Spinal cord (tissue), 10 donors: ENCODE measurements around the gene LAG3. TPM values are rescaled to one million over a fixed set of nuclear protein-coding genes. Genes with fewer than 3 reads are reported as not detected.

Source experiments
- DNase-seq, 6 donors: peaks; one replicate each; pipeline versions ENCODE4 v3.0.0 to v3.0.0-alpha.2; 2013 to 2015; ENCODE audit warnings: low spot score in 6 of 6, low read depth in 4 of 6
- H3K27ac ChIP-seq: one replicate; pipeline ENCODE4 v1.5.1; 2013; ENCODE audit warnings: low read depth, low read length, control low read depth
- H3K27me3 ChIP-seq: one replicate; pipeline ENCODE4 v1.6.1; 2013; ENCODE audit warnings: low read length; ENCODE audit not compliant: control insufficient read depth, insufficient read depth
- H3K36me3 ChIP-seq: one replicate; pipeline ENCODE4 v1.6.1; 2013; ENCODE audit warnings: low read length; ENCODE audit not compliant: control insufficient read depth, insufficient read depth
- H3K4me1 ChIP-seq: one replicate; pipeline ENCODE4 v1.6.1; 2013; ENCODE audit warnings: low read length; ENCODE audit not compliant: control insufficient read depth, insufficient read depth
- H3K4me3 ChIP-seq: one replicate; pipeline ENCODE4 v1.5.1; 2013; ENCODE audit warnings: low read depth, low read length, control low read depth
- H3K9me3 ChIP-seq: one replicate; pipeline ENCODE4 v1.6.1; 2013; ENCODE audit warnings: low read length; ENCODE audit not compliant: control insufficient read depth, insufficient read depth
- WGBS: methylation state at CpG from one replicate; pipeline ENCODE4 v1.1.5; 2013; ENCODE audit warnings: missing lambda C conversion rate; ENCODE audit not compliant: insufficient coverage; 5-methylcytosine and 5-hydroxymethylcytosine counted together
- polyA plus RNA-seq, 2 donors: library from polyadenylated mRNA; unstranded; fragments of 120-200 nt; gene quantifications; one replicate each; pipeline ENCODE4 v1.2.1, GENCODE V29; 2013; ENCODE audit not compliant: insufficient read length in 2 of 2
- total RNA-seq, 2 donors: library from RNA; depleted of rRNA in 1 of 2; stranded (reverse); fragments of 120-200 nt in 1 of 2; fragments of >200 nt in 1 of 2; gene quantifications; one replicate each; pipeline versions ENCODE4 v1.2.3 to v1.2.4, GENCODE V29; 2013 to 2014
- donor health status: healthy.

Gene LAG3
- total and polyA plus RNA-seq, 4 donors: 0.33 to 1.6 (median 0.93) TPM; not detected in 1

DNA sequence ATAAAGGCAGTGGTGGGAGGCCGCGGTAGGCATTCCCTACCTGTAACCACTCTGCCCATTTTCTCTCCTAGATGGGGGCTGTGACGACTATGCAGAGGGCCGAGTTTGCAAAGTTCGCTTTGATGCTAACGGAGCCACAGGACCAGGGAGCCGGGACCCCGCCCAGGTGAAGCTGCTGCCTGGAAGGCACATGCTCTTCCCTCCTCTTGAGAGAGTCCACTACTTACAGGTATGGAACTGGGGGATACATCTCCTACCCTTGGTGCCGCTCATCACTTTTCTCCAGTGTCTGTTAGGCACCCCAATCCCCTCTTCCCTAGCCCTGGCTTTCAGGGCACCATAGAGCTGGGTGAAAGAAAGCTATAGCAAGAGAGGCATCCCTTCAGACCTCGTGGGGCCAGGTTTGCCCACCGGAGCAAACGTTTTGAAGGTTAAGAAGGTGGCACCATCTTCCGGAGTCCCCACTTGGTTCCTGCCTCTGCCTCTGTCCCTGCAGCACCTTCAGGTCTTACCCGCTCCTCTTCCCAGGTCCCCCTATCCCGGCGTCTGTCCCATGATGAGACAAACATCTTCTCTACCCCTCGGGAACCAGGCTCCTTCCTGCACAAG, 53.9 kb downstream of the LAG3 start:
- H3K36me3 ChIP-seq: peaks cover 54% of the 10 kb centered on the region
- no peak overlapping the region for H3K4me3 ChIP-seq
- H3K4me1 ChIP-seq: peaks cover 85% of the 10 kb centered on the region
- H3K27me3 ChIP-seq: no peaks in the 10 kb centered on the region
- no peaks in the 10 kb centered on the region for H3K9me3 ChIP-seq
- DNase-seq: no peak
- 77% methylated on average over 14 of the region's 17 CpGs for WGBS
- no peak overlapping the region for H3K27ac ChIP-seq

DNA sequence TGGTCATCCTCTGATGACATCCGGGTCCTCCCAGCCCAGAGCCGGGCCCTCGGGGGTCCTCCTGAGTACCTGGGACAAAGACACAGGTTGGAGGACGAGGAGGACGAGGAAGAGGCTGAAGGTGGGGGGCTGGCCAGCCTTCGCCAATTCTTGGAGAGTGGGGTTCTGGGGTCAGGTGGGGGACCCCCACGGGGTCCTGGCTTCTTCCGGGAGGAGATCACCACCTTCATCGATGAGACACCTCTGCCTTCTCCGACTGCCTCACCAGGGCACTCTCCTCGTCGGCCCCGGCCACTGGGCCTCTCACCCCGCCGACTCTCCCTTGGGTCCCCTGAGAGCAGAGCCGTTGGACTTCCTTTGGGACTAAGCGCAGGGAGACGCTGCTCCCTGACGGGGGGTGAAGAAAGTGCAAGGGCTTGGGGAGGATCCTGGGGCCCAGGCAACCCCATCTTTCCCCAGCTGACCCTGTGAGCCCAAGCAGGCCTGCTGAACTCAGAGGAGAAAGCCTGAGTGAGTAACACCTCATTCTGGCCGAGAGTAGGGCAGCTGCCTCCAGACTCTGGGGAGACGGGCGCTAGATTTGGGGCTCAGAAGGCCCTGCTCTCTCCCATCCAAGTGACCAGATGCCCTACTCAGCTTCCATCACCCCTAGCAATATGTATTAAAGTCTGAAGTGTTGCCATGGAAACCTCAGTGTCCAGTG, 54.6 kb downstream of the LAG3 start:
- DNase-seq: no peak
- Histone ChIP-seq H3K4me3 (no peak overlapping the region), H3K27me3 (no peaks in the 10 kb centered on the region), H3K4me1 (peaks cover 81% of the 10 kb centered on the region), H3K27ac (peak overlapping the region; percentile 63), H3K36me3 (peaks cover 60% of the 10 kb centered on the region), H3K9me3 (no peaks in the 10 kb centered on the region)
- WGBS: 84% methylated on average over 19 of the region's 22 CpGs

DNA sequence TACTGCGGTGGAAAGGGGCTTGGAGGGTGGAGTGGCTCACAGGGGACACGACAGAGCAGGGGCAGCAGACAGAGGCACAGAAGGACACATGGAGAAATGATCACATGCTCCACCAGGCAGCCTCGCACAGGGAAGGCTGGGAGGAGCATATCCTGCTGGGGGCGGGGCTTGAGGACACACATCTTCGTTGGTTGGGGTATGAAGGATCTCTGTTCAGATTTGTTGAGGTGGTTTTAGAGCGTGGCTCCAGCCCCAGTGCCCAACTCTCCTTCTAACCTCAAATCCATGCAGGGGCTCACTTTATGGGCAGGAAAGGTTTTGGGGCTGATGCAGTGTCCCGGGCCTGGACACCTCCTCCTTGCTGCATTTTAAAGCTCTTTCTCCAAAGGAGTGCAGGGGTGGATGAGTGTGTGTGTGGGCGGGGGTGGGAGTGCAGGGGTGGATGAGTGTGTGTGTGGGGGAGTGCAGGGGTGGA, 55.2 kb downstream of the LAG3 start:
- DNase-seq: peak in 4 of 6 donors; percentile 51 to 96 (median 82)
- Histone ChIP-seq H3K27me3 (no peaks in the 10 kb centered on the region), H3K36me3 (peaks cover 65% of the 10 kb centered on the region), H3K9me3 (no peaks in the 10 kb centered on the region), H3K27ac (peak overlapping the region; percentile 63), H3K4me1 (peaks cover 75% of the 10 kb centered on the region), H3K4me3 (no peak overlapping the region)
- 5% methylated on average over 3 of the region's 8 CpGs for WGBS

Other genes starting within 250 kb of the LAG3 start
- 1,000 to 10,000 TPM; 1,774 to 2,778 TPM for gene GAPDH, start 238.0 kb upstream of the LAG3 start, total RNA-seq
- gene GAPDH, start 238.0 kb upstream of the LAG3 start, polyA plus RNA-seq: 1,000 to 10,000 TPM; 3,263 to 3,295 TPM
- gene IFFO1, start 216.5 kb upstream of the LAG3 start, total RNA-seq: 10 to 100 TPM in 1 of 2 donors, 1 to 10 TPM in 1; 8.4 to 15.8 TPM
- gene IFFO1, start 216.5 kb upstream of the LAG3 start, polyA plus RNA-seq: 10 to 100 TPM; 26.4 to 35.6 TPM
- gene NOP2, start 204.2 kb upstream of the LAG3 start, total RNA-seq: 10 to 100 TPM in 1 of 2 donors, 1 to 10 TPM in 1; 8.0 to 22.2 TPM
- 10 to 100 TPM; 24.5 to 33.7 TPM for gene NOP2, start 204.2 kb upstream of the LAG3 start, polyA plus RNA-seq
- gene CHD4, start 165.1 kb upstream of the LAG3 start, total RNA-seq: 100 to 1,000 TPM; 179 to 185 TPM
- gene CHD4, start 165.1 kb upstream of the LAG3 start, polyA plus RNA-seq: 100 to 1,000 TPM; 177 to 185 TPM
- gene LPAR5, start 136.6 kb upstream of the LAG3 start, total RNA-seq: 1 to 10 TPM; 2.5 to 3.5 TPM
- 1 to 10 TPM; 6.0 to 9.1 TPM for gene LPAR5, start 136.6 kb upstream of the LAG3 start, polyA plus RNA-seq
- 1 to 10 TPM in 1 of 2 donors, under 1 TPM in 1; 0.69 to 3.9 TPM for gene ACRBP, start 125.1 kb upstream of the LAG3 start, total RNA-seq
- gene ACRBP, start 125.1 kb upstream of the LAG3 start, polyA plus RNA-seq: 1 to 10 TPM; 1.9 to 3.6 TPM
- gene ING4, start 109.4 kb upstream of the LAG3 start, total RNA-seq: 10 to 100 TPM; 87.5 to 90.5 TPM
- gene ING4, start 109.4 kb upstream of the LAG3 start, polyA plus RNA-seq: 100 to 1,000 TPM in 1 of 2 donors, 10 to 100 TPM in 1; 94.6 to 104 TPM
- gene ZNF384, start 83.1 kb upstream of the LAG3 start, total RNA-seq: 10 to 100 TPM; 14.9 to 33.8 TPM
- 10 to 100 TPM; 66.6 to 80.2 TPM for gene ZNF384, start 83.1 kb upstream of the LAG3 start, polyA plus RNA-seq
- gene PIANP, start 71.7 kb upstream of the LAG3 start, total RNA-seq: 1 to 10 TPM; 2.0 to 3.8 TPM
- gene PIANP, start 71.7 kb upstream of the LAG3 start, polyA plus RNA-seq: 10 to 100 TPM; 81.7 to 86.8 TPM
- 10 to 100 TPM; 43.4 to 80.4 TPM for gene COPS7A, start 48.5 kb upstream of the LAG3 start, total RNA-seq
- 10 to 100 TPM; 83.5 to 98.0 TPM for gene COPS7A, start 48.5 kb upstream of the LAG3 start, polyA plus RNA-seq
- 100 to 1,000 TPM in 1 of 2 donors, 10 to 100 TPM in 1; 91.4 to 157 TPM for gene MLF2, start 19.4 kb upstream of the LAG3 start, total RNA-seq
- 100 to 1,000 TPM; 300 to 319 TPM for gene MLF2, start 19.4 kb upstream of the LAG3 start, polyA plus RNA-seq
- gene PTMS, start 6.2 kb upstream of the LAG3 start, total RNA-seq: 100 to 1,000 TPM in 1 of 2 donors, 10 to 100 TPM in 1; 50.7 to 191 TPM
- gene PTMS, start 6.2 kb upstream of the LAG3 start, polyA plus RNA-seq: 100 to 1,000 TPM; 916 to 927 TPM
- gene CD4, start 17.0 kb downstream of the LAG3 start, total RNA-seq: 10 to 100 TPM; 11.3 to 15.4 TPM
- 10 to 100 TPM; 13.0 to 16.6 TPM for gene CD4, start 17.0 kb downstream of the LAG3 start, polyA plus RNA-seq
- 10 to 100 TPM; 43.4 to 54.2 TPM for gene GPR162, start 49.3 kb downstream of the LAG3 start, total RNA-seq
- gene GPR162, start 49.3 kb downstream of the LAG3 start, polyA plus RNA-seq: 100 to 1,000 TPM; 113 to 128 TPM
- 10 to 100 TPM; 25.7 to 28.7 TPM for gene P3H3, start 55.9 kb downstream of the LAG3 start, total RNA-seq
- 10 to 100 TPM; 22.7 to 42.3 TPM for gene P3H3, start 55.9 kb downstream of the LAG3 start, polyA plus RNA-seq
- gene GNB3, start 68.4 kb downstream of the LAG3 start, total RNA-seq: 1 to 10 TPM; 2.5 to 5.1 TPM
- 10 to 100 TPM; 12.0 to 27.0 TPM for gene GNB3, start 68.4 kb downstream of the LAG3 start, polyA plus RNA-seq
- 10 to 100 TPM in 1 of 2 donors, 1 to 10 TPM in 1; 4.8 to 17.2 TPM for gene CDCA3, start 78.8 kb downstream of the LAG3 start, total RNA-seq
- 10 to 100 TPM; 17.7 to 22.5 TPM for gene CDCA3, start 78.8 kb downstream of the LAG3 start, polyA plus RNA-seq
- 10 to 100 TPM; 78.6 to 80.1 TPM for gene USP5, start 79.6 kb downstream of the LAG3 start, total RNA-seq
- gene USP5, start 79.6 kb downstream of the LAG3 start, polyA plus RNA-seq: 100 to 1,000 TPM in 1 of 2 donors, 10 to 100 TPM in 1; 99.0 to 101 TPM
- 100 to 1,000 TPM; 413 to 837 TPM for gene TPI1, start 95.0 kb downstream of the LAG3 start, total RNA-seq
- gene TPI1, start 95.0 kb downstream of the LAG3 start, polyA plus RNA-seq: 100 to 1,000 TPM; 519 to 535 TPM
- 1 to 10 TPM; 3.5 to 5.4 TPM for gene SPSB2, start 100.8 kb downstream of the LAG3 start, total RNA-seq
- gene SPSB2, start 100.8 kb downstream of the LAG3 start, polyA plus RNA-seq: 1 to 10 TPM; 5.7 to 10.0 TPM
- gene LRRC23, start 132.3 kb downstream of the LAG3 start, total RNA-seq: 10 to 100 TPM; 13.5 to 25.5 TPM
- gene LRRC23, start 132.3 kb downstream of the LAG3 start, polyA plus RNA-seq: 10 to 100 TPM; 25.1 to 25.3 TPM
- 100 to 1,000 TPM; 118 to 307 TPM for gene ENO2, start 142.1 kb downstream of the LAG3 start, total RNA-seq
- 100 to 1,000 TPM; 615 to 640 TPM for gene ENO2, start 142.1 kb downstream of the LAG3 start, polyA plus RNA-seq
- 10 to 100 TPM; 23.1 to 24.9 TPM for gene ATN1, start 155.4 kb downstream of the LAG3 start, total RNA-seq
- 100 to 1,000 TPM; 208 to 228 TPM for gene ATN1, start 155.4 kb downstream of the LAG3 start, polyA plus RNA-seq
- gene RNU7-1, start 171.3 kb downstream of the LAG3 start, total RNA-seq: not detected
- 10 to 100 TPM; 16.2 to 21.9 TPM for gene RNU7-1, start 171.3 kb downstream of the LAG3 start, polyA plus RNA-seq
- gene C12orf57, start 171.5 kb downstream of the LAG3 start, total RNA-seq: 100 to 1,000 TPM; 108 to 376 TPM
- gene C12orf57, start 171.5 kb downstream of the LAG3 start, polyA plus RNA-seq: 100 to 1,000 TPM; 220 to 243 TPM
- 1 to 10 TPM; 8.4 to 9.3 TPM for gene PTPN6, start 178.8 kb downstream of the LAG3 start, total RNA-seq
- gene PTPN6, start 178.8 kb downstream of the LAG3 start, polyA plus RNA-seq: 1 to 10 TPM; 5.7 to 7.9 TPM
- 100 to 1,000 TPM in 1 of 2 donors, 10 to 100 TPM in 1; 88.4 to 226 TPM for gene PHB2, start 198.1 kb downstream of the LAG3 start, total RNA-seq
- 100 to 1,000 TPM; 174 to 185 TPM for gene PHB2, start 198.1 kb downstream of the LAG3 start, polyA plus RNA-seq
- gene EMG1, start 198.4 kb downstream of the LAG3 start, total RNA-seq: 10 to 100 TPM; 18.9 to 43.1 TPM
- 10 to 100 TPM; 30.1 to 33.3 TPM for gene EMG1, start 198.4 kb downstream of the LAG3 start, polyA plus RNA-seq
- 10 to 100 TPM; 12.7 to 20.4 TPM for gene LPCAT3, start 246.0 kb downstream of the LAG3 start, total RNA-seq
- 10 to 100 TPM; 35.5 to 42.3 TPM for gene LPCAT3, start 246.0 kb downstream of the LAG3 start, polyA plus RNA-seq